ENCODE measurements around the gene PXMP4.

PXMP4 gene

DNA sequence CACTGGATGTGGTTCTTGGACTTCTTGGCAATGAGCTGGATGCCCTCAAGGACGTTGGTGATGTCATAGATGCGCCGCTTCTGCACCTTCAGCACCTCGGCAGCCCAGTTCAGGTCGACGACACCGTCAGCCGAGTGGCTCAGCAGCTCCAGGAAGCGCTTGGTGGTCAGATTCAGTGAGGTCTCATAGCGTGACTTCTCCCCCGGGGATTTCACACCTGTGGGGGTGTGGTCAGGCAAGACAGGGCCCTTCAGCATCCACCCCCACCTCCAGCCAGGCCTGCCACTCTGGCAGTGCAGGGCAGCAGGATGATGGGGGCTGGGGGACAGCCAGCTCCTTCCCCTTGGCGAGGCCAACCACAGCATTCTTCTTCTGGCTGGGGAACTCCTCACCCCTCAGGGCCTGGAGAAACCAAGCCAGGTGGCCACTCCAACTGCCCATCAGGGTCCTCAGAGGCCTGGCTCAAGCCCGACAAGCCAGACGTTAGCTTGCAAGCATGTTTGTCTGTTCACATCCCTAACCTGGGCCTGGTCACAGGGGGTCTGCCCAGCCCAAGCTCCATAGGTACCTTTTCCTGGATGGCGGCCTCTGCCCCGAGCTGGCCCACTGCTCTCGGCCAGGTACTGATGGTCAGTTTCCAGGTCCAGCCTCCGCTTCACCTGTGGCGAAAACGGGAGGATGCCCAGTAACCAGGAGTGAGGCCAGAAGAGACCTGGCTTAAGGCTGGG, 40.2 kb downstream of the PXMP4 start:
- peak; percentile 73 for DNase-seq

DNA sequence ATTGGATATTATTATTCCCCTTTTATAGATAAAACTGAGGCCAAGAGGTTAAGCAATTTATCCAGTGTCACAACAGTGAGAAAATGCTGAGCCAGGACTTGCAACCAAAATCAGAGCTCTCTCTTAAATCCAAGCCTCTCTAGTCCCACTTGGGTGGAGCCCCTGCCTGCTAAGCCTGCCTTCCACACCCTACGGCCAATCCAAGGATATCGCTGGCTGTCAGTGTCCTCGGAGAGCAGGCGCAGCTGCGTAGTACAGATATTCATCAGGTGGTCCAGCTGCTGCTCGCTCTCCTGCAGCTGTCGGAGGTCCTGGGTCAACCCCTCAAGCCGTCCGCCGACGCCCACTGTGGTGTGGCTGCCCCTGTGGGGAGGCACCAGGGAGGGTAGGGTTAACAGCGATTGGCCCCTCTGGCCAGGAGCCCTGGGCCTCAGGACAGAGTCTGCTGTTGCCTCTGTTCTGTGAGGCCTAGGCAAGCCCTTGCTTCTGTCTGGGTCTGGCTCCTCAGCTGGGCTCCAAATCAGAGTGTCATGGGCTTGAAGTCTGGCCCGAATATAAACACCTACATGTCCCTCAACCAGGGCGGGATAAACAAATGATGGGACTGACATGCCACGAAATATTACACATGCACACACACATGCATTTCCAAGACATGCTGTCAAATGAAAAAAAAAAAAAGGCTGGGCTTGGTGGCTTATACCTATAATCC, 42.0 kb downstream of the PXMP4 start:
- DNase-seq = no peak

DNA sequence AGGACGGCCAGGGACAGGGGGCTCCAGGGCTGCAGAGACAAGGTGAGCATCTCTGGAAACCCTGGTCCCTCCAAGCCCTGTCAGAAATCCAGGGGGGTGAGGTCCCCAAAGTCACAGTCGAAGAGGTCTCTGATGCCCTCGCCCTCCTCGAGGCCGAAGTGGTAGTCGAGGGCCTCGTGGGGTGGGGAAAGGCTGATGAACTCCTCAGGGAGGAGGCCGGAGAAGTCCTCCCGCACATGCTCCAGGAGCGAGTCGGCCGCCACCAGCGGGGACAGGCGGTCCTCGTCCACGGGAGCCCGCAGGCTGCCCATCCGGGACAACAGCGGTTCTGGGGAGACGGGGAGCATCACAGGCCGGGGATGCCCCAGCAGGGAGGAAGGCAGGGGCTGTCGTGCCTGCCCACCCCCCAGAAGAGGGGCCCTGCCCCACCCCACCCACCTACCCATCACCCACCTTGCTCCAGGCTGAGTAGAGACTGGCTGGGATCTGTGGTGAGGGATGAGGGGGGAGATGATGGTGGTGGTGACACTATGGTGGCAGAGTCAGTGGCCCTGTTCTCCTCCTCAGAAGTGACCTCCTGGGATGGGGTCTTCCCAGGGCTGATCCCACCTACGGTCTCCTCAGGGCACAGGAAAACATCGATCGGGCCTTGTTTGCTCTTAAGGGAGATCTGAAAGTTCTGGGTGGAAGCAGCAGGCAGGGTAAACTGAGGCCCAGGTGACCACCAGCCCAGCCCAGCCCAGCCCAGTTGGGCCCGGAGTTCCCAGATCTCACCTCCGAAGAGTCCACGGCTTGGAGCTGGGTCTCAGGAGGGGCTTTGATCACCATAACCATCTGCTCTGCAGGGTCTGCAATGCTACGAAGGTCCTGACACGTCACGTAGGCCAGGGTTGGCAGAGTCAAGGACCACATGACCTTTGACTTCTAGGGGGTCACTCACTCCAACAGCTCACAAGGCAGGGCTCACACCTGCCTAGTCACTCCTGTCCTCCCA, 43.2 kb downstream of the PXMP4 start:
- DNase-seq = no peak

DNA sequence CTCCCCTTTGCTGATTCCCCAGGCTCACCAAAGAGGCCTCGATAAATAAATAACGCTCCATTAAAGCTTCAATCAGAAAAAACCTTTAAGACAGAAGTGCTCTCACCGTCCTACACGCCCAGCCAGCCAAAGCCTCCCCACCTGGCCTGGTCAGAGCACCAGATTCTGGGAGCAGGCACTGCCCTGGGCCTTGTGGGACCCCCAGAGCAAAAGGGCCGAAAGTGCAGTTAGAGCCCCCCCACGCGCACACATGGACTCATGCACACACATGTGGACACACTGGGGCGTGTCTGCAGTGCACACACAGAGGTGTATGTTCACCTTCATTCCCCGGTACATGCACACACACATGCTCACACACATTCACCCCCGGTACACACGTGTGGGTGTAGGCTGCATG, 44.0 kb downstream of the PXMP4 start:
- no peak for DNase-seq

DNA sequence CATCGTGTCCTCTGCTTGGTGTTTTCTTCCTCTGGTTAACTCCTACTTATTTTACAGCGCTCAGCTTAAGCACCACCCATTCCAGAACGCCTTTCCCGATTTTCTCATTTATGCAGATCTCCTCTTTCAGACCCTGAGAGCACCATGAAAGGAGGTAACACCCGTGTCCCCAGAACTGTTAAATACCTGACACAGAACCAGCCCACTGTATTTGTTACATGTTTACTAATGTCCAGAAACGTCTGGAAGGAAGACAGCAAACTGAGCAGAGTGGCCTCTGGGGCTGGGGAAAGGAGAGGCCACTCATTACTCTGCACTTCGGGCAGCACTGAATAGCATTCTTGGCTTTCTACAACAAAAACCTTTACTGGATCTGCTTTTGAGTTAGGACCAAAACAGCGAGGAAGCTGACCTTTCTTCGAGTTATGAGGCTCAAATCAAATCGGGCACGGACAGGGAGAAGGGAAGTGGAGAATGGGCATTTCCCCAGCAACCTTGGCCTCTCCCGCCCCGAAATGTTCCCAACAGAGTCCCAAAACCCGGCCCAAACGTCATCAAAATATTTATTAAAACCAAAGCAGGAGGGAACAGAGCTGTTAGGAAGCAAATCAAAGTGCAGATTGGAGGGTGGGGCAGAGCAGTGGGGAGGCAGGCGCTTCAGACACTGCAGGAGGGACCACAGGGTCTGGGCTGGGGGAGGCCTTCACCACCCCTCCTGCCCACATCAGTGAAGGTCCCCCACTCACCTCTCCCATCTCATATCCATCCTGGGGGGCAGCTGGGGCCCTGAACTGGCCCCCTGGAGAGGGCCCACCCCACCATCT, 44.8 kb downstream of the PXMP4 start:
- no peak for DNase-seq

DNA sequence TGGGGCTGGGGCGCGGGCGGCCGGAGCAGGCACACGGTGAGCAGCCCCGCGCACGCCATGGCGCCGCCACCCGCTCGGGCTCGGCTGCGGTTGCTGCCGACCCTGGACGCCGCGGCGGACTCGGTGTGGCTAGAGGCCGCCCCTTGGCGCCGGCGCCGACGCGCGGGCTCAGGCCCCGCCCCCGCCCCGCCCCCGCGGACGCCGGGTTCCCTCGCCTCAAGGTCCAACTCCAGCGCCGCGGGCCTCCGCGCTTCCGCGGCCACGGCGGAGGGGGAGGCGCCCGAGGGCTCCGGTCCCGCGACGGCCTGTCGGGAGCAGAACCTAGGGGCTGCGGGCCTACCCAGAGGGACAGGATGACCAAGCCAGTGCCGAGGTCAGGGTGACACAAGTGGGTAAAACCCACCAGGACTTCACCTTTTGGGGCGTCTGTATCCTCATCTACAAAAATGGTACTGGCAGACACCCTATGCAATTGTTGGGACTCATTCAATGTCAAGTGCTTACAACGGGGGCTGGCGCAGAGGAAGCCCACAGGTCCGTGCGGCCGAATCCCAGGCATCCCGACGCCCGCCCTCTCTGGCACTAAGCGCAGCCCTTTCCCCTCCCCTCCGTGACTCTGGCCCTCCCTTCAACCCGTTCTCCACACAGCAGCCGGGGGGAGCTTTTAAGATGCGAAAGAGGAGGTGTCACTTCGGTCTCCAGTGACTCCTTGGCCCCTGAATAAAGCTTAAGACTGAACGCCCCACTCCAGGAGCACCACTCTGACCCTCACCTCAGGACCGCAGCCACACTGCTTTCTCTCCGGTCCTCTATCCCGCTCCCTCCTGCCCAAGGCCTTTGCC, 45.6 kb downstream of the PXMP4 start, which contains the start of gene NECAB3:
Gene NECAB3, minus strand, starts transcription at position 135 of the 842 bp plus-strand sequence. Its CDS starts 76 bp downstream, at position 59.
- DNase-seq = peak; percentile 64

DNA sequence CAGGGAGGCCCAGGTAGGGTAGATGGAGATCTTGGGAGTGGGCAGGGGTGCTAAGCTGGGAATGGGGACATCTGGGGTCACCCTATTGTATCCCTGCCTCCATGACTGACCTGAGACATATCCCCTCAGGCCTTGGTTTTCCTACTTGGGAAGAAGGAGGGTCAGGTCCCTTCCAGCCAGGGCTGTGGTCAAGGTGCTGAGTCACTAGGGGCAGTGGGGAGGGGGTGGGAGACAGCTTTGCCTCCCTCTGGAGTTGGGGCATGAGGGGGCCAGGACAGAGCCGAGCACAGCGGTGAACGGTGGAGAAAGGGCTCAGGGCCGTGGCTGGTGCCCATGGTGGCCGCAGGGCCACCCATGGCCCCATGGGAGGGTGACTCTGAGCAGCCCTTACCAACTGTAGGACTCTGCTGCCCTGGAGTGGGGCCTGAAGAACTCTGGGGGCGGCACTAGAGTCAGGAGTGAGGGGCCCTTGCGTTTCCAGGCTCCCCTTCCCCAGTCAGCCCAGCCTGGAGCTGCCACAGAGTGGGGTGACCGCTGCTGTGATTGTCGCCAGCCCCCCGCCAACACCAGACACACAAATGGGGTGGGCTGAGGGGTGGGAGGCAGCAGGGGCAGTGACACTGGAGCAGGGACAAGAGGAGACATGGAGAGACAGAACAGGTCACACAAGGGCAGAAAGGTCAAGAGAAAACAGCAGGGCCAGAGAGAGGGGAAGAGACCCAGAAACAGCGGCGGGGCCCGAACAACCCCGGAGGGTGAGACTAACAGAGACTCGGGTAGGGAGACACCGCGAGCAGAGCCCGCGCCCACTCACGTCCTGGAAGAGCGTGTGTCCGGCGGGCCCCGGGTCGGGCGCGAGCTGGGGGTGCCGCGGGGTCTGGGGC, 46.5 kb downstream of the PXMP4 start:
- DNase-seq = no peak

DNA sequence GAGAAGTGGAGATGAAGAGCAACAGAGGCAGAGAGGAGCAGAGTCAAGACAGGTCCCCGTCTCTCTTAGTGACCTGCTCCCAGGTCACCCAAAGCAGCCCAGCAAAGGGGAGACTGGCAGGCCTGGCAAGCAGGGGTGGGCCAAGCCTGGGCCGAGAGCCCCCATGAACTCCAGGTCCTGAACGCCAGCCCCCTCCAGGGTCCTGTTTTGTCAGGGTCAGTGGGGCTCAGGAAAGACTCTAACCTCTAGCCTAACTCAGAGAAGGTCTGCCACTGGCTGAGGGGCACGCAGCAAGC, 47.0 kb downstream of the PXMP4 start:
- DNase-seq = no peak

DNA sequence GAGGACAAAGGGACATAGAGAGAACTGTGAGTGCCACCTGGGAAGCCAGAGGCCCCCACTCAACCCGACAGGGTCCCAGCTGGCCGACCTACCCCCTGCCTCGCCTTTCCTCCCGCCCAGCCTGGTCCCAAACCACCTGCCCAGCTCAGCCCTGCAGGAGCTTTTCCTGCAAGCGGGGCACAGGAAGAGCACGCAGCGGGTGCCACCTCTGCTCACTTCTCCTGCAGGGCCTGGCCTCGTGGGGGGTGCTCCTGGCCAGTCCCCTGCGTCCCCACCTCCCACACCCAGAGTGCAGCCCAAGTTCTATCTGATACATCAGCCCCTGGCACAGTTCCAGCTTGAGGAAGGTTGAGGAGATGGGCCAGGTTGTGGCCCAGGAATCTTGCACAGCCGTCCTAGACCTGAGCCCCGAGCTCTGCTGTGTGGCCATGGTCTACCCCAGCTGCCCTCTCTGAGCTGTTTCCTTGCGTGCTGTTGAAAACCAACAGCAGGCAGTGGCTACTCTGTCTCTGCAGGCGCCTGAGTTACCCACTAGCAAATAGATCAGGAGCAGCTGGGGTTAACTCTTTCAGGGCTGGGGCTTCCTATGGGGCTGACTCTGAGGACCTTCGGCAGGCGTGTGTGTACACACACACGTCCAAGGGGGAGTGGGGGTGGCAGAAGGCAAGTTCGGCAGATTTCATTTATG, 47.5 kb downstream of the PXMP4 start:
- no peak for DNase-seq

DNA sequence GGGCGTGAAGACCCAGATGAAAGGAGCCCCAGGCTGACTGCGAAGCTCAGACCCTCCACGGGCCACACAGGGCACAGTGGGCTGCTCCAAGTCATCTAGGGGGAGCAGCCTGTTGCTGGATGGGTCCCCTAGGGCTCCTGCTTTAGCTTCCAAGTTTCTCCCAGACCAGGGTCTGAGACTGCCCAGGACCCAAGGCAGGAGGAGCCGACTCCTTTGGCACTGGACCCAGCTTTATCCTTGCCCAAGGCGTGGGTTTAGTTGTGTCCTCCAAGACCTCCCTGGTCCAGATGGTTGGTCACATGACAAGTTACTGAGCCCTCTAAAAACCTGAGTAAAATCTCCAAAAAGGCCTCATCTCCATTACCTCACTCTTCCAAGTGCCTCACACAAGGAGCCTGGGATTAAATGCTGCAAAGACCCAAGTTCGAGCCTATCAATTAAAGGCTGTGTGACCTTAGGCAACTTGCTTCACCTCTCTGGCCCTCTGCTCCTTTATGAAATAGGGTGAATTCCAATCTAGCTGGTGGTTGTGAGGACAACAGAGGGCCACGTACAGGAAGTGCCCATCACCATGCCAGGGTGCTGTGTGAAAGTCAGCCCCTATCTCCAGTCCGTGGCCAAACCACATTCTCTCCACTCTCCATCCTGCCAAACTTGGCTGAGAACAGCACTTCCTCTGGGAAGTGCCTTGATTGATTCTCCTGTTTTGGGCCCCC, 48.4 kb downstream of the PXMP4 start:
- no peak for DNase-seq

DNA sequence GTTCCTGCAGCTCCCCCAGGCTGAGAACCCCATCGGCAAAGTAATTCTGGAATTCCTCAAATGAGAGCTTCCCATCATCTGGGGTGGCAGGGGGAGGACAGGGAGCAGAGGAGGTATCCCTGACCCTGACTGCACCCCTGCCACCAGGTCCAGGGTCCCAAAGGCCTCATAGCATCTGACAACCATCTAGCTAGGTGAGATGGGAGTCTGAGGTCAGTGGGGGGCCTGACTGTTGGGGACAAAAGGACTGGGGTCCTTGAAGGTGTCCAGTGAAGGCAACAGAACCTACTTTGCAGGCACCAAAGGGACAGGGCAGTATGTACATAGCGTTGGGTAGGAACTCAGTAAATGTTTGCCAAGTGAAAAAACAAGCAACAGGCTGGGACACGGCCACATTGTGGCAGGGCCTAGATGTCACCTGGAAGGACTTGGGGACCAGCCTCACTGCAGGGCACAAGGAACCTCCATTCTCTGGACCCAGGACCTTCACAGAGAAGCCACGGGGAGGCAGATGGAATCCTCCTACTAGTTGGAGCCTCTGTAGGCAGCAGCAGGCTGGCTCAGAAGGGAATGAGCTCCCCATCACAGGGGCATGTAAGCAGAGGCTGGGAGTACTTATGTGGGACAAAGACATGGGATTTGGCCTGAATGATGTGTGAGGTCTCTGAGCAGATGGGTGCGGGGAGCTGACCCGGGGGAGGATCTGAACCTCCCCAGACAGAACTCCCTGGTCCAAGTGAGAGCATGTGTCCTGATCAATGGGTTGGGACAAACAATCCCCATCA, 49.2 kb downstream of the PXMP4 start:
- DNase-seq = no peak

DNA sequence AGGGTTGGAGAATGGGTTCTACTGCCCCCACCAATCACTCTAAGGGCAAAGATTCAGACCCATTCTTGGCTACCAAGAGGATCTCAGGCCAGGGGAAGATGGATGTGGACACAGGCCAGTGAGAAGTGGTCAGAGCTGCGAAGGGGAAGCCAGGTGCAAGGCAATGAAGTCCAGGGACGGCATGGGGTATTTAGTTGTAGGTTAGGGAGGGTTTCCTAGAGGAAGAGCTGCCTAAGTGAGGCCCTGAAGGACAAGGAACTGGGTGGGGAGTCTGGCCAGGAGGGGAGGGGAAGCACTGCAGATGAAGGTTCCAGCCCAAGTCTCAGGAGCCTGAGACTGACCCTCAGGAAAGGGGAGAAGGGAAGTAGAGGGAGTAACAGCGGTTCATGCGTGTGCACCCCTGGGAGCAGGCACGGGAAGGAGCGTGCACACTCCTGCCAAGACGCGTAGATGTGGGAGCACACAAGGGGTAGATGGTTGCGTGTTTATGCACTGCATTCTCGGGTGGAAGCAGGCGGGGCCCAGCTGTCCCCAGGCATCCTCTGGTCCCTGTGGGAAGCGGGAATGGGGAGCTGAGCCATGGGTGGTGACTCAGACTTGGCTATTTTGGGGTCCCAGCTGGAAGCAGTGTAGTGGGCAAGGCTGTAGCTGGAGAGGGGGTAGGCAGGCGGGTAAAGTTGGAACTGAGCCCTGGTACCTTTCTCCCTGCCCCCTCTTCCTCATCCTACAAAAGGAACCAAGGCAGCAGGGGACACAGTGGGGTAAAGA, 50.1 kb downstream of the PXMP4 start:
- no peak for DNase-seq

DNA sequence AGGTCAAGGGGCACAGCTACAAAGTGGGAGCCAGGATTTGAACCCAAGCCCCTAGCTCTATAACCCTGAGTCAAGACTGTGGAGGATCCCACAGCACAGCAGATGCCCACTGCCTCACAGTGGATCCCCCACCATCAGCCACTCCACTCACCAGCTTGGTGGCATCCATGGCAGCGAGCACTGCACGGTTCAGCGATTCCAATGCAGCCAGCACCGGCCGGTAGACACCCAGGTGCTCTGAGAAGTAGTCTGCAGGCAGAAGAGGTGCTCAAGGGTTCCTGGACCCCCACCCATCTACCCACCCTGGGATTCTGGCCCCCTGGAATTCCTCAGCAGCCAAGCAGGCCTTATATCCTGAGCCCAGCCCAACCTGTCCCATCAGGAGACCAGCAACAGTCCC, 50.9 kb downstream of the PXMP4 start:
- DNase-seq = no peak

DNA sequence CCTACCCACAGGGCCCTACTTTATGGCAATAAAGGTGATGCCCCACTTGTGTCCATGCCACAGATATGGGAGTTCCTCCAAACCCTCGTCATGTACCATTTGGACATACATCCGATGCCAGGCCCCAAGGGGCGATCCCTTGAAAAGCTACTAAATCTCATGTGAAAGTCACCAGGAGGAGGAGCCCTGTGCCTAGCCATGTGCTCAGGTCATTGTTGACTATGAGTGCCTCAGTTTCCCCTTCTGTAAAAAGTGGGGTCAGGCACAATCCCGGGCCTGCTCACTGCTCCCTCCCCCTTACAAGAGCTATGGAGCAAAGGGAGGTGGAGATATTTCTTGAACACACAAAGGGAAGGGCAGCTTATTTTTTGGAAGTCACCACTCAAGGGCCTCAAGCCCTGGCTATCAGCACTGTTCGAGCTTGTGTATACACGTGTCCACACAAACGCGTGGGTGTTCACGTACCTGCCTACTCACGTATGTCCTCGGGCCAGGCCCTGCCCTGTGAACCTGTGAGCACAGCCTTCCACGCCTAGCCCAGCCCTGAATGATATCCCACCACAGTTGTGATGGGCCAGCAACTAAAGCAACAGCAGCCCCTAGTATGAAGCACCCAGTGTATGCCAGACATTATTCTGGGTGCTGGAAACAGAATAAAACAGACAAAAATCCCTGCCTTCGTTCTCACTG, 51.5 kb downstream of the PXMP4 start:
- DNase-seq = no peak

DNA sequence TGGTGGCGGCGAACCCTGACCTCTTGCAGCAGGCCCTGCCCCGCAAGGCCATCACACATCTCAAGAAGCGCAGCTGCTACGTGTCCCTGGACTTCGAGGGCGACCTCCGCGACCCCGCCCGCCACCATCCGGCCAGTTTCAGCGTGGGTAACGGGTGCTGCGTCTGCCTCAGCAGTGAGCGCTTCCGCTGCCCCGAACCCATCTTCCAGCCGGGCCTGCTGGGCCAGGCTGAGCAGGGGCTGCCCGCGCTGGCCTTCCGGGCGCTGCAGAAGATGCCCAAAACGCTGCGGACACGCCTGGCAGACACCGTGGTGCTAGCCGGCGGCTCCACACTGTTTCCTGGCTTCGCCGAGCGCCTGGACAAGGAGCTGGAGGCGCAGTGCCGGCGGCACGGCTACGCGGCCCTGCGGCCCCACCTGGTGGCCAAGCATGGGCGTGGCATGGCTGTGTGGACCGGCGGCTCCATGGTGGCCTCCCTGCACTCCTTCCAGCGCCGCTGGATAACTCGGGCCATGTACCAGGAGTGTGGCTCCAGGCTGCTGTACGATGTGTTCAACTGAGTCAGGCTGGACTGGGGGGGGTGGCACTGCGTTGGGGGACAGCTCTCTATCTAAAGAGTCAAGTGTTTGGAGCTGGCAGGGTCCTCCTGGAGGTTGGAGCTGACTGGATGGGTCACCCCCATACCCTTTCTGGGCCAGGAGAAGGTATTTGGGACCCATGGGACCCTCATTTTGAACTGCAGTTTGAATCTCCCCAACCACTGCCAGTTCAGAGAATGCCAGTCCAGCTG, 52.2 kb downstream of the PXMP4 start:
- DNase-seq = peak; percentile 78

DNA sequence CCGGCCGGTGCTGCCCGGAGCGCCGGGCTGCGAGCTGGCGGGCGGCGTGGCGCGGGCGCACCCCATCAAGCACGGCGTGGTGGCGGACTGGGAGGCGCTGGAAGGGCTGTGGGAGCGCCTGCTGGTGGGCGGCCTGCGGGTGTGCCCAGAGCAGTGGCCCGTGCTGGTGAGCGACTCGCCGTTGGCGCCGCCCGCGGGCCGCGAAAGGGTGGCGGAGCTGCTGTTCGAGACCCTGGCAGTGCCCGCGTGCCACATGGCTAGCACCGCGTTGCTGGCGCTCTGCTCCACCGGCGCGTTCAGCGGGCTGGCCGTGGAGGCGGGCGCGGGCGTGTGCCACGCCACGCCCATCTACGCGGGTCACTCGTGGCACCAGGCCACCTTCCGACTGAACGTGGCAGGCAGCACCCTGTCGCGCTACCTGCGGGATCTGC, 52.9 kb downstream of the PXMP4 start:
- DNase-seq = peak; percentile 22
